Astrocyte (in vitro differentiated cells and primary cell): ENCODE measurements around the gene MAS1L.

Source experiments
- CTCF ChIP-seq: IDR thresholded peaks from 2 replicates; pipeline ENCODE4 v1.5.1; 2011; ENCODE audit warnings: low read depth, mild to moderate bottlenecking, inconsistent platforms, low read length, moderate library complexity; ENCODE audit not compliant: insufficient read depth
- EZH2 ChIP-seq: IDR thresholded peaks from 2 replicates; pipeline ENCODE4 v1.6.1; 2012; ENCODE audit warnings: mild to moderate bottlenecking, low read length, inconsistent platforms; ENCODE audit not compliant: insufficient read depth

GRCh38 chr6:29528988-29529560, 41.3 kb upstream of the MAS1L start:
- TF ChIP-seq CTCF (no peak), EZH2 (no peak)
